ENCODE results near the gene LPP.
A peak's percentile ranks its signal among the peaks of the same experiment; 100 is the strongest.

The LPP gene

GRCh38 chr3:188884299-188885043 is 730.5 kb downstream of the LPP start:
- DNase-seq (ENCODE audit: low read depth), result no peak

DNA sequence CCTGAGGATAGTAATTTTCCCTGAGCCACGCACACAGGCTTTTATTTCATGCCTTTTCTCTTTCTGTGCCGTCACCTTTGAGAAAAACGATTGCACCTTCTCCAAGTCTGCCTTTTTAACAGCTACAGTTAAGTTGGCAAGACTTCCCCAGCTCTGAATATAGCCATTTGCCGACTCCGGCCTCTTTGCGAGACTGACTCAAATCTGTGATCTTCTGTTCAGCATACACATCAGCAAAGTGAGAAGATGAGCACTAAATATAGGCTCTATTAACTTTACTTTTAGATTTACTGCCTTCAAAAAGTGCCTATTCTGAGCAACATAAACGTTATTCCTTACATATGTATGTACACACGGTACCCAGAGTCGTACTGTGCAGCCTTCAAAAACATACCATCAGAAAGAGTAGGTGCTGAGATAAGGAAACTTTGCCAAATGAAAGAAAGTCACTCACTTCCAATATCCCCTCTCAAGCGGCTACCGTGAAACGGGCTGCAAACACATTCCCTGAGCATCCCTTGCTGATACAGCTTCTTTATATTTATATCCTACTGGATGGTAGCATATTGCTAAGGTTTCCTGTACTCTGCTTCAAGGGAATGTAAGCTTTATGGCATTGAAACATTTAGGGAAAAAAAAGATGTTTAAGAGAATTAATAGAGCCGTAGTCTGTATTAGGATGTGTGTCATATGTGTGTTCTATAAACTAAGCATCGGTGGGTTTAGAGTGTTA is 734.5 kb downstream of the LPP start:
- DNase-seq (ENCODE audit: low read depth), result no peak

GRCh38 chr3:188889054-188889491 is 735.1 kb downstream of the LPP start:
- no peak for DNase-seq (ENCODE audit: low read depth)

DNA sequence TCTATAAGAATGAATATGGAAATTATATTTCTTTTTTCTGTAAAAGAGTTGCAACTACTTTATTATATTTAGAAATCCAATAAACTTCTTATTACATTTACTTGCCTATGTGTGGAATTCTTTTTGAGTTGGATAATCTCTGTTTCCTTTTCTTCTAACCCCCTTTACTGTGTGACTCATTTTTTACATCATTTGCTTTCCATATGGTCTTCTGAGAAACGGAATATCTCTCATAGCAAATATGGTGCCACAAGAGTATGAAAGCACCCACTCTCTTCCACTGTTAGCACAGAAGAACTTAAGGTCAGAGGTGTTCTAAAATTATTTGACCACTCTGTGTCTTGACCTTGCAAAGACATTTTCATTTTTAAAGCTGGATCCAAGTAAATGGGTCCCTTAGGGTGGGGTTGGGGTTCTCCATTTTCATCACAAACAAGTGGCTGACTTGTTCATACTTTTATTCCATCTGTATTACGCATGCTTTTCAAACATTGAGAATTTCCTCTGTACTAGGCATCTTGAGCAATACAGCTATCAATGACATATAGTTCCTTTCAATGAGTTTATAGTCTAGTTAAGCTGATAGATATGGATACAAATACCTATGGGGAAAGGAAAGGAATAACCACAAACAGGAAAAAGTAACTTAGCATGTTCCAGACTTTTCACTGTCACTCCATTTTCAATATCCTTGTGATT is 736.8 kb downstream of the LPP start:
- DNase-seq (ENCODE audit: low read depth), result no peak

- no peak for DNase-seq (ENCODE audit: low read depth)
These were observed 745.9 kb downstream of the LPP start for GRCh38 chr3:188899881-188900280.

DNA sequence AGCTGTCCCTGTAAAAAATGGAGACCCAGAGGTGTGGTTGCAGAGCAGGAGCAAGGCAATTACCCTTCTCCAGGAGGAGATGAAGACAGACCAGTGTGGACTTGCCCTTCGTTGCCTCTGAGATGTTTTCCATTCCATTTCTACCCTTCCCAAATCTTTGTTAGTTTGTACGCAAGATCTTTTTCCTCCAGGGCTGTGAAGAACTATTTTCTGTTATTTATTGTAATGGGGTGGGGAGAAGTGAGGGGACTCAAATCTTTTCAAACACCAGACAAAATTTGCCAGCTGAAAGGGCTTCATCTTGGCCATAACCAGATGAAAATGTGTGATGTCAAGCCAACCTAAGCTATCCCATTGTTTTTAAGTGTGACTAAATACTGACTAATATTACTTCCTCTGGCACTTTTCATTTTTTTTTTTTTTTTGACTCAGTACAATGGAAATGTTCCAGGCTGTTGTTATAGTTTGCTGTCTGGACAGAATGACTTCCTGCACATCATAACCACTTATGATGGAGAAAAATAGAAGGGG is 746.5 kb downstream of the LPP start:
- DNase-seq (ENCODE audit: low read depth), result peak; percentile 78

DNA sequence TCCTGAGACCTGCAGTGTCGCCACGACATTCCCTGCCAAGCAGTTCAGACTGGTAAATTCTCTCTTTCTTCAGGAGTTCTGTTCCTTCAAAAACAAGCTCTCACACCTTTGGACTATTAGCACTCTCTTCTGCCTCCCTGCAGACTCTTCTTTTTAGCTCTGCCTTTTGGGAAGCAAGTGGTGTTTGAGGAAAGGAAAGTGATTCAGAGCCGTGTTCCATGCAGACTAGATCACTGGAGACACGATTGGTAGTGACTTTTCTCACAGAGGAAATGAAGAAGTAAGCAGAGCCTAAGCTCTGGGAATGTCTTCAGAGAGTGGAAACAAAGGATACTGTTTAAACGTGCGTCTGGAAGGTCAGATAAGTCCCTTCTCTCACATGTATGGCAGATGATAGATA is 747.2 kb downstream of the LPP start:
- peak; percentile 52 for DNase-seq (ENCODE audit: low read depth)

GRCh38 chr3:188901671-188902287 is 747.8 kb downstream of the LPP start:
- no peak for DNase-seq (ENCODE audit: low read depth)

GRCh38 chr3:188904670-188905069 is 750.7 kb downstream of the LPP start:
- no peak for DNase-seq (ENCODE audit: low read depth)

DNA sequence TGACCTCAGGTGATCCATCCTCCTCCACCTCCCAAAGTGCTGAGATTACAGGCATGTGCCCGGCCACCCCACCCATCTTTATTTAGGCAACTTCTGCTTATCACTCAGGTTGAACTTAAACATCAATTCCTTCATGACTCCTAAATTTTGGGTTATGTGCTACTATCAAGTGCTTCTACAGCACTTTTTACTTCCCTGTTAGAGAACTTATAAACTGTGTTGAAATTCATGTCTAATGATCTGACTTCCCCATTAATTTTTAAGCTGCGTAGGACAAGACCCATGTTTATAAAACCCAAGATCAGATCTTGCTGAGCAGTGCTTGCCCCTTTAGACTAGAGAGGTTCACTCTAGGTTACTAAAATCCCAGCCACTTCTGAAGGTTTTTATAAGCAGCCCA is 751.6 kb downstream of the LPP start:
- DNase-seq (ENCODE audit: low read depth), result no peak

DNA sequence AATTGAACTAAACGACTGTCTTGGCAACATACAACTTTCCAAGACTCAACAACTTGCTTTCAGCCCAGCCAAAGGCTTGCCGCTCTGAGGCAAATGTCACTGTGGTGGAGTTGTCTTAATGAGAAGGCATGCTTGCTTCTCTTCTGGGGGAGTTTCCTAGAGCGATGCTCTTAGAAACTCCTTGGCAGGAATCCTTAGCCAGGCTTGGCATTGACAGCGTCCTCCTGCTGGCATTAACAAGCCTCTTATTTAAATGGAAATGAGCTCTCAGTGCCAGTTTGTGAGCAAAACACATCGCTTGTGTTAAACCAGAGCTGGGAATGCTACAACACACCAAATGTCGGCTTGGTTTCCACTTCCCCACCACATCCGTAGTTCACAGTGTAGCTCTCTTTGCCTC is 752.3 kb downstream of the LPP start:
- no peak for DNase-seq (ENCODE audit: low read depth)

DNA sequence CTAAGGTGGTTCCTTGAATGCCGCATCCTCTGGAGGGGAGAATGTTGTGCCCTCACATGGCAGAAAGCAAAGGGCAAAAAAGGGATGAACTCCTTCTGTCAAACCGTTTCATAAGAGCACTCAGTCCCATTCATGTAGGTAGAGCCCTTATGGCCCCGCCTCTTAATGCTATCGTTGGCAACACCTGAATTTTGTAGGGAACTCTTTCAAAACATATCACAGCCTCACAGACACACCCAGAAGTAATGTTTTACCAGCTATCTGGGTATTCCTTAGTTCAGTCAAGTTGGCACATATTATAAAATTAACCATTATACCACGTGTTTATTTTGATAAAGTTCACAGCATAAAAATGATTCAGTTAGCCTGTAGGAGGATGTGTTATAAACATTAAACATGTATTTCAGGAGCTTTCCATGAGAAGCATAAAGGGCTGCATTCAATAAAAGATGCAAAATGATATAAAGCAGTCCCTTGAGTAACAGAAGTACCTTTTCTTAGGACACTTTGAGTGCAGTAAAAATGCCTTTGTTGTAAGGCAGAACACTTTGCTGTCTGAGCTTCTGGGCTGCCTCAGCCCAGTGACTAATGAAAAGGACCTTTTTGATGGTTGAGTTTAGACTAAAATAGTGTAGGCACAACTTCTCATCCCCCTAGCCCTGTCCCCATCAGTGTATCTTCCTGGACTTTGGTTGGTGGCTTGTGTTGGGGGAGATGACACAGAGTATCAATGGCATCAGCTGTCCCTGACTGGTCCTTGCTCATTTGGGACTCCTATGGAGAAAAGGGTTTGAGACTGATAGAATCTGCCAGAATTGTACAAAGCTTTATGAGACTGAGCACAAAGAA is 754.3 kb downstream of the LPP start:
- no peak for DNase-seq (ENCODE audit: low read depth)

DNA sequence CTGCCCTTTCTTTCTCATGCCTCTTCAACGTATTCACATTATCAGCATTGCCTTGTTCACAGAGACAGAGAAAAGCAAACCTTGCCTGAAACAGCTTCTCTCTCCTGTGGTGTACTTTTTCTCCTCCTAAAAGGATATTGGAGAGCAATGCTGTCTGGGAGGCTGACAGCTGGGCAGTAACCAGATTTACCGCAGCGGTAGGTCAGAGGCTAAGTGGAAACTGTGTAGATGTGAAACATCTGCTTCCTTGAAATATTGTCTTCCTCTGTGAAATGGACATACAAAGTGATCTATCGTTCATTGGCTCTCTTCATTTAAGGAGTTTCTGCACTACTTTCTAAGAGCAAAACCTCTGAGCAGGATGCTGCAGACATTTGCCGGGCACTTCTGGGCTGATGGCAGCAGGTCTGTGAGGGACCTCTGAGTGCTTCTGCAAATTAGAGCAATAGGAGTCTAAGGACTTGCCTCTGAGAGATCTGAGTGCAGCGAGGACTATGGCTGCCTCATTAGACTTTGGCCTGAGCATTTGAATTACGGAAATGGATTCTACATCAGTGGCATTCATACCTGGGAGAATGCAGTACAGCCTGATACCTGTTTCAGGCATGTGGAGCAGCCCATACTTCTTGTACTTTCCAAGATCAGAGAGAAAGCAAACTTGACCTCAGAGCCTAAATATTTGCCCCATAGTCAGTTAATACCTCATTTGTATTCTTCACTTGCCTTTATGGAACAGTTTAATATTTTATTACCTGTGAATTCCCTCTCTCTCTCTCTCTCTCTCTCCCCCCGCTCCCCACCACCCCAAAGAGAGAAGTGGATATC is 757.3 kb downstream of the LPP start:
- DNase-seq (ENCODE audit: low read depth), result no peak

GRCh38 chr3:188913084-188913483 is 759.1 kb downstream of the LPP start:
- no peak for DNase-seq (ENCODE audit: low read depth)

- DNase-seq (ENCODE audit: low read depth), result peak; percentile 61
These were observed 760.6 kb downstream of the LPP start for GRCh38 chr3:188914552-188914951.

GRCh38 chr3:188915127-188915526 is 761.2 kb downstream of the LPP start:
- DNase-seq (ENCODE audit: low read depth), result peak; percentile 77

- DNase-seq (ENCODE audit: low read depth), result no peak
These were observed 763.0 kb downstream of the LPP start for GRCh38 chr3:188916934-188917401.

GRCh38 chr3:188918093-188918492 is 764.1 kb downstream of the LPP start:
- no peak for DNase-seq (ENCODE audit: low read depth)

GRCh38 chr3:188923671-188924070 is 769.7 kb downstream of the LPP start:
- no peak for DNase-seq (ENCODE audit: low read depth)

DNA sequence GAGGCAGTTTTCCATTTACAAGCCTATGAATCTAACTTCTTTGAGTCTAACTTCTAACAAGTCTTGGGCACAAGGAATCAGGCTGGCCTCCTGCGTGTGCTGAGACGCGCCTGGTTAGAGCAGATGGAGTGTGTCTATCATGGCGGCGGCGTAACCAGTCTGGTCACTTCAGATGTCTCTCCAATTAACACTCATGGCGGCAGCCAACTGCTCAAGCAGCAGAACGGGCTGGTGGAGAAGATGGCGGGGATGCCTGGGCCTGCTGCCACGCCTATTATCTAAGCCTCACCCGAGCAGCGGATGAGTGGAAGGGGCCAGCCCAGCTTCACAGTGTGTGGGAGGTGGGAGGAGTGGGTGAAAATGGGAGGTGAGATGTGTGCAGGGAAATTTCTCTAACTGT is 771.4 kb downstream of the LPP start:
- DNase-seq (ENCODE audit: low read depth), result no peak
